Thoracic aorta (tissue), 2 donors: ENCODE data around the gene ZFR. TPM values are rescaled to one million over a fixed set of nuclear protein-coding genes. Genes with fewer than 3 reads are reported as not detected.

Source experiments
- ATAC-seq: fragments of 150-250 bp; one replicate; pipeline ENCODE4 v1.8.0; 2017; ENCODE audit warnings: low read depth; ENCODE audit not compliant: insufficient number of reproducible peaks, low FRiP score
- DNase-seq: peaks from one replicate; pipeline ENCODE4 v3.0.0-alpha.2; 2020; ENCODE audit warnings: low spot score
- H3K27ac ChIP-seq, 2 donors: fragments of 200-600 bp; sonication (generic); 1 replicate in 1 of 2; 2 replicates in 1 of 2; pipeline ENCODE4 v1.5.1; 2016; ENCODE audit warnings: mild to moderate bottlenecking in 2 of 2, moderate library complexity in 2 of 2
- H3K27me3 ChIP-seq: fragments of 200-600 bp; sonication (generic); replicated peaks from 2 replicates; pipeline ENCODE4 v1.6.0; 2016; ENCODE audit warnings: mild to moderate bottlenecking; ENCODE audit not compliant: insufficient read depth
- H3K36me3 ChIP-seq: fragments of 200-600 bp; sonication (generic); one replicate; pipeline ENCODE4 v1.5.1; 2016
- H3K4me1 ChIP-seq, 2 donors: fragments of 200-600 bp; sonication (generic); 1 replicate in 1 of 2; 2 replicates in 1 of 2; pipeline versions ENCODE4 v1.5.1 to v1.6.0; 2016; ENCODE audit warnings: low read depth in 2 of 2, mild to moderate bottlenecking in 1 of 2; ENCODE audit not compliant: control insufficient read depth in 1 of 2
- H3K4me3 ChIP-seq: fragments of 200-600 bp; sonication (generic); 2 replicates; pipeline ENCODE4 v1.5.1; 2016; ENCODE audit warnings: mild to moderate bottlenecking
- H3K9me3 ChIP-seq: fragments of 200-600 bp; sonication (generic); 2 replicates; pipeline ENCODE4 v1.5.1; 2016
- total RNA-seq, 2 donors: library from RNA; depleted of rRNA; stranded (reverse); fragments of >200 nt; gene quantifications; one replicate each; pipeline versions ENCODE4 v1.1.0 to v1.2.3, GENCODE V29; 2016
- TF ChIP-seq, protein P1 (sequence below): fragments of 200-600 bp; sonication (generic); IDR thresholded peaks from one replicate; pipeline ENCODE4 v1.5.1; 2019; ENCODE audit warnings: antibody characterized with exemption

ZFR gene
- total RNA-seq, 2 donors from 2014 or later, result 54.2 to 78.6 TPM

DNA sequence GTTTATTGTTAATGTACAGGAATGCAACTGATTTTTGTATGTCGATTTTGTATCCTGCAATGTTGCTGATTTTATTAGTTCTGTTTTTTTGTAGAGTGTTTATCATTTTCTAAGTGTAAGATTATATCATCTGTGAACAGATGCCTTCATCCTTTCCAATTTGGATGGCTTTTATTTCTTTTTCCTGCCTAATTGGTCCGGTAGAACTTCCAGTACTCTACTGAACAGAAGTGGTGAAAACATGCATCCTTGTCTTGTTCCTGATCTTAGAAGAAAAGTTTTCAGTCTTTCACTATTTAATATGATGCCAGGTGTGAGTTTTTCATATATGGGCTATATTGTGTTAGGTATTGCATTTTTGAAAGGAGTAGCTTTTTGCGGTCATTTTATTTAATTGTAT is 42.5 kb upstream of the ZFR start:
- Histone ChIP-seq H3K4me1 (peaks cover 0 to 11% of the 10 kb centered on the region in 2 donors), H3K27me3 (no peaks in the 10 kb centered on the region), H3K27ac (no peak overlapping the region), H3K4me3 (no peak overlapping the region), H3K9me3 (no peaks in the 10 kb centered on the region), H3K36me3 (no peaks in the 10 kb centered on the region)
- TF ChIP-seq, protein P1, sequence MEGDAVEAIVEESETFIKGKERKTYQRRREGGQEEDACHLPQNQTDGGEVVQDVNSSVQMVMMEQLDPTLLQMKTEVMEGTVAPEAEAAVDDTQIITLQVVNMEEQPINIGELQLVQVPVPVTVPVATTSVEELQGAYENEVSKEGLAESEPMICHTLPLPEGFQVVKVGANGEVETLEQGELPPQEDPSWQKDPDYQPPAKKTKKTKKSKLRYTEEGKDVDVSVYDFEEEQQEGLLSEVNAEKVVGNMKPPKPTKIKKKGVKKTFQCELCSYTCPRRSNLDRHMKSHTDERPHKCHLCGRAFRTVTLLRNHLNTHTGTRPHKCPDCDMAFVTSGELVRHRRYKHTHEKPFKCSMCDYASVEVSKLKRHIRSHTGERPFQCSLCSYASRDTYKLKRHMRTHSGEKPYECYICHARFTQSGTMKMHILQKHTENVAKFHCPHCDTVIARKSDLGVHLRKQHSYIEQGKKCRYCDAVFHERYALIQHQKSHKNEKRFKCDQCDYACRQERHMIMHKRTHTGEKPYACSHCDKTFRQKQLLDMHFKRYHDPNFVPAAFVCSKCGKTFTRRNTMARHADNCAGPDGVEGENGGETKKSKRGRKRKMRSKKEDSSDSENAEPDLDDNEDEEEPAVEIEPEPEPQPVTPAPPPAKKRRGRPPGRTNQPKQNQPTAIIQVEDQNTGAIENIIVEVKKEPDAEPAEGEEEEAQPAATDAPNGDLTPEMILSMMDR, result no peak
- ATAC-seq (no peak), DNase-seq (no peak)

DNA sequence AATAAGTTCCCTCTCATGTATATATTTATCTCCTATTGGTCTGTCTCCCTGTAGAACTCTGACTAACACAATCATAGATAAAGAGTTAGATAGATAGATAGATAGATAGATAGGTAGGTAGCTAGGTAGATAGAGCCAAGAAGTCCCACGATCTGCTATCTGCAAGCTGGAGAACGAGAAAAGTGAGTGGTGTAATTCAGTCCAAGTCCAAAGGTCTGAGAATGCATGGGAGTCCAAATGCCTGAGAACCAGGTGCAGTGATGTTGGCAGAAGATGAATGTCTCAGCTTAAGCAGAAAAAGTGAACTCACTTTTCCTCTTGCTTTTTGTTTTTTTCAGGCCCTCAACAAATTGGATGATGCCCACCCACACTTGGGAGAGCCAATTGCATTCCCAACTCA is 37.7 kb upstream of the ZFR start:
- Histone ChIP-seq H3K27me3 (no peaks in the 10 kb centered on the region), H3K4me1 (no peaks in the 10 kb centered on the region), H3K27ac (no peak overlapping the region), H3K9me3 (no peaks in the 10 kb centered on the region), H3K36me3 (no peaks in the 10 kb centered on the region), H3K4me3 (no peak overlapping the region)
- TF ChIP-seq, protein P1, result no peak
- no peak for DNase-seq
- ATAC-seq, result no peak

DNA sequence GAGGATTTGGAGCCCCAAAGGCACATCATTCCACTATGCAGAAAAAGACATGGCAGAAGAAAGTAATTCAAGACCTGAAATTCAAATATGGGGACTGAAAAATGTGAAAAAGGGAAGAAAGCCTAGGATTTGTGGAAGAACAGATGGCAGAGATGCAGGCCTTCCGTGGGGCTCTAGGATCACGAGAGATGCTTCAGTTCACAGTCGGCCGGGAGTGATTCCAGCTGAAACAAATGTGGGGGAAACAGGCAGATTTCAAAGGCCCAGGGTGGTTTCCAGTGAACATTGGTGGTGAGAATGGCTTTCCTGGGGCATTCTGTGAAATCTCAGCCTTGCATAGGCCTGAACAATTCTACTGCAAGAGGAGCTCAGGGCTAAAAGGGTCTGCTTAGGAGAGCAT is 34.6 kb upstream of the ZFR start:
- TF ChIP-seq, protein P1, result no peak
- Histone ChIP-seq H3K4me1 (no peaks in the 10 kb centered on the region), H3K27me3 (no peaks in the 10 kb centered on the region), H3K9me3 (no peaks in the 10 kb centered on the region), H3K4me3 (no peak overlapping the region), H3K27ac (no peak overlapping the region), H3K36me3 (no peaks in the 10 kb centered on the region)
- no peak for ATAC-seq
- DNase-seq, result no peak

DNA sequence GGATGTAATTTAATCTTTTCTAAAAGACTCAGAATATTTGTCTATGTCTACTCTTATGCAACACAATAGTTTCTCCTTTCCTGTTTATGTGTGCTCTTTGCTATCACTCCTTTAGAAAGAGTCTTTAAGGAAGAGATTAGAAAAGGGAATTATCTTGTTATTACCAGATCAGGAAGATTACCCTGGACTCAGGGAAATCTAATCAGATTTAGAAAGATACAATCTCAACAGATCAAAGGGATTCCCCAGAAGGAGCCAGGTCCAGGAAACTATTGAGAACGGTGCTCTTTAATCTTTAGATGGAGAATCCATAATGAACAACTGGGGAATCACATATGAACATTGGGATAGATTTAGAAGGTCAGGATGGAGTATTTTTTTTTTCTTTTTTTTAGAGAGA is 32.4 kb upstream of the ZFR start:
- TF ChIP-seq, protein P1, result no peak
- no peak for ATAC-seq

DNA sequence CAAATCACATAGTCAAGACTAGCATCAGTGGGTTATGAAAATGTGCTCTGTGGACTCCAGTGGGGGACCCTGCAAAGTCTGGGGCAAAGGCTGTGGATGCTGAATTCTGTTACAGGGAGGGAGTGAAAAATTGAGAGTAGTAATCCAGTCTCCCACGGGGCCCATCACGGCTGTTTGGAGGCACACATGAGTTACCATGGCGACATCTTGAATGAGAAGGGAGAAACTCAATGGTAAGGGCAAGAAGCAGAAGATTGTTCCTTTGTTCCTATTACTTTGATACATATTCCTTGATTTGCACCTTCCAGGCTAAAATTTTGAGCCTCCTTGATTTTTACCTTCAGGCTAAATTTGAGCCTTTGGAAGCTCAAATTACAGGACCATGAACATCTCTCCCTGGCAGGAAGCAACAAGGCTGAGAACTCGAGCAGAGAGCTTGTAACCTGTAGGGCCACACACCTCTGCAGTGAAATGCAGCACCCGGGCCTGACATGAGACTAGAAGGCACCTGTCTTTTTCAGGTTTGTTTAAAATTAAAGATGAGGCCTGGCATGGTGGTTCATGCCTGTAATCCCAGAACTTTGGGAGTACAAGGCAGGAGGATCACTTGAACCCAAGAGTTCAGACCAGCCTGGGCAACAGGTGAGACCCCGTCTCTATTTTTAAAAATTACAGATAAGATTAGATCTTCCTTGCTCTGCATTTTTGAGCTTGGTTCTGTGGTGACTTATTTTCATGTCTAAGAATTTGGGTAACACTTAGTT is 31.0 kb upstream of the ZFR start:
- TF ChIP-seq, protein P1, result no peak
- H3K4me3 ChIP-seq, result no peak overlapping the region
- DNase-seq, result no peak
- H3K36me3 ChIP-seq, result no peaks in the 10 kb centered on the region
- no peak for ATAC-seq
- H3K27me3 ChIP-seq, result no peaks in the 10 kb centered on the region
- H3K4me1 ChIP-seq, result no peaks in the 10 kb centered on the region
- no peak overlapping the region for H3K27ac ChIP-seq
- no peaks in the 10 kb centered on the region for H3K9me3 ChIP-seq

More for the DNA sequence above, 32.4 kb upstream of the ZFR start:
- no peaks in the 10 kb centered on the region for H3K27me3 ChIP-seq
- H3K4me1 ChIP-seq, result no peaks in the 10 kb centered on the region
- H3K9me3 ChIP-seq, result no peaks in the 10 kb centered on the region
- no peak for DNase-seq
- no peaks in the 10 kb centered on the region for H3K36me3 ChIP-seq
- H3K27ac ChIP-seq, result no peak overlapping the region
- no peak overlapping the region for H3K4me3 ChIP-seq
